HepG2 (cell line): ENCODE measurements around the gene MS4A3.

Source experiments
- CREM ChIP-seq, 2 experiments: sonication (generic) in 1 of 2; formaldehyde crosslinking in 1 of 2; IDR thresholded peaks; 2 replicates each; pipeline versions ENCODE4 v1.4.0 to v1.6.1; 2016 to 2020; ENCODE audit warnings: antibody characterized with exemption in 1 of 2, mild to moderate bottlenecking in 1 of 2, missing genetic modification reagents in 1 of 2
- CTCF ChIP-seq: sonication (generic); formaldehyde crosslinking; IDR thresholded peaks from 2 replicates; pipeline ENCODE4 v1.5.0; 2020; ENCODE audit warnings: mild to moderate bottlenecking, missing genetic modification reagents, moderate library complexity
- JUND ChIP-seq: sonication (generic); formaldehyde crosslinking; IDR thresholded peaks from 2 replicates; pipeline ENCODE4 v1.8.0; 2022; ENCODE audit warnings: mild to moderate bottlenecking, missing genetic modification reagents
- NKX3-1 ChIP-seq: sonication (generic); formaldehyde crosslinking; IDR thresholded peaks from 2 replicates; pipeline ENCODE4 v1.5.0; 2020; ENCODE audit warnings: missing genetic modification reagents
- ZFP41 ChIP-seq: sonication (generic); formaldehyde crosslinking; IDR thresholded peaks from 2 replicates; pipeline ENCODE4 v1.4.0; 2020; ENCODE audit warnings: mild to moderate bottlenecking, missing genetic modification reagents, borderline replicate concordance
- ZNF460 ChIP-seq: sonication (generic); formaldehyde crosslinking; IDR thresholded peaks from 2 replicates; pipeline ENCODE4 v1.5.1; 2020; ENCODE audit warnings: missing genetic modification reagents, mild to moderate bottlenecking, borderline replicate concordance
- ZNF704 ChIP-seq: sonication (generic); formaldehyde crosslinking; IDR thresholded peaks from 2 replicates; pipeline ENCODE4 v1.8.1; 2023; ENCODE audit warnings: mild to moderate bottlenecking, inconsistent platforms, moderate library complexity, missing genetic modification reagents, borderline replicate concordance
- ZNF883 ChIP-seq: sonication (generic); formaldehyde crosslinking; IDR thresholded peaks from 2 replicates; pipeline ENCODE4 v1.5.1; 2020; ENCODE audit warnings: mild to moderate bottlenecking, missing genetic modification reagents; ENCODE audit errors: not compliant biosample characterization

- TF ChIP-seq ZFP41 (CRISPR knock-in tag) (no peak), ZNF460 (CRISPR knock-in tag) (no peak), CTCF (CRISPR knock-in tag) (no peak), ZNF704 (no peak), ZNF883 (CRISPR knock-in tag) (no peak), NKX3-1 (CRISPR knock-in tag) (no peak), CREM (IDR thresholded peaks at IDR 0.05) (no peak), CREM (CRISPR knock-in tag; IDR thresholded peaks at IDR 0.05) (no peak), JUND (CRISPR knock-in tag) (no peak)
These were observed 63.2 kb downstream of the MS4A3 start for GRCh38 chr11:60119710-60120109.
